ENCODE results near the gene VKORC1L1. TPM values are rescaled to one million over a fixed set of nuclear protein-coding genes. Genes with fewer than 3 reads are reported as not detected.
"Not testable (repeated sequence)": the region's sequence is repeated elsewhere in the genome, so short reads cannot be mapped to it uniquely, and the experiment has no call there.

VKORC1L1 gene
- total RNA-seq, 1 donor from 2014 or later = 12.8 TPM

GRCh38 chr7:65885533-65885932, 12.7 kb downstream of the VKORC1L1 start:
- ATAC-seq = not testable (repeated sequence)

- ATAC-seq = not testable (repeated sequence)
These were observed 15.7 kb downstream of the VKORC1L1 start for GRCh38 chr7:65888434-65889156.

GRCh38 chr7:65889722-65890121, 16.8 kb downstream of the VKORC1L1 start:
- ATAC-seq = not testable (repeated sequence)

- ATAC-seq = no peak
These were observed 19.3 kb downstream of the VKORC1L1 start for GRCh38 chr7:65892161-65892560.

GRCh38 chr7:65892835-65893234, 20.0 kb downstream of the VKORC1L1 start:
- ATAC-seq = no peak

GRCh38 chr7:65896279-65896870, 23.5 kb downstream of the VKORC1L1 start:
- ATAC-seq = no peak

- ATAC-seq = not testable (repeated sequence)
These were observed 24.4 kb downstream of the VKORC1L1 start for GRCh38 chr7:65897289-65897688.

GRCh38 chr7:65898677-65899447, 26.0 kb downstream of the VKORC1L1 start:
- not testable (repeated sequence) for ATAC-seq

- ATAC-seq = no peak
These were observed 29.4 kb downstream of the VKORC1L1 start for GRCh38 chr7:65902306-65902705.

- ATAC-seq = no peak
These were observed 34.8 kb downstream of the VKORC1L1 start for GRCh38 chr7:65907501-65908198.

GRCh38 chr7:65910237-65910636, 37.4 kb downstream of the VKORC1L1 start:
- ATAC-seq = no peak

- ATAC-seq = no peak
These were observed 39.4 kb downstream of the VKORC1L1 start for GRCh38 chr7:65912237-65912636.

- ATAC-seq = no peak
These were observed 43.2 kb downstream of the VKORC1L1 start for GRCh38 chr7:65915921-65916657.

- no peak for ATAC-seq
These were observed 50.4 kb downstream of the VKORC1L1 start for GRCh38 chr7:65923316-65923715.

- no peak for ATAC-seq
These were observed 51.3 kb downstream of the VKORC1L1 start for GRCh38 chr7:65924193-65924592.

- no peak for ATAC-seq
These were observed 52.2 kb downstream of the VKORC1L1 start for GRCh38 chr7:65925040-65925439.

GRCh38 chr7:65926588-65926987, 53.7 kb downstream of the VKORC1L1 start:
- ATAC-seq = no peak

GRCh38 chr7:65927489-65928448, 54.9 kb downstream of the VKORC1L1 start:
- ATAC-seq = no peak

- no peak for ATAC-seq
These were observed 58.8 kb downstream of the VKORC1L1 start for GRCh38 chr7:65931685-65932084.

- ATAC-seq = no peak
These were observed 64.4 kb downstream of the VKORC1L1 start for GRCh38 chr7:65937296-65937695.

- no peak for ATAC-seq
These were observed 65.5 kb downstream of the VKORC1L1 start for GRCh38 chr7:65938336-65938895.

All from esophagus mucosa (tissue), 1 donor.